ENCODE measurements around the gene ZNF358.

ZNF358 gene

GRCh38 chr19:7549429-7550148 lies 33.7 kb downstream of the ZNF358 start:
- no peaks in the 10 kb centered on the region for H4K20me1 ChIP-seq (ENCODE audit: insufficient read depth, low read length)
- no peaks in the 10 kb centered on the region for H3K9me3 ChIP-seq (ENCODE audit: low read length)
- no peak overlapping the region for H2AFZ ChIP-seq (ENCODE audit: low read length)
- H3K4me1 ChIP-seq (ENCODE audit: insufficient read depth, low read length, severe bottlenecking), result no peaks in the 10 kb centered on the region
- H3K79me2 ChIP-seq (ENCODE audit: insufficient read depth, low read length), result no peaks in the 10 kb centered on the region
- TF ChIP-seq EZH2 (IDR thresholded peaks at IDR 0.05; ENCODE audit: borderline replicate concordance, low read length), result no peak
- no peak for TF ChIP-seq CTCF (IDR thresholded peaks at IDR 0.05; ENCODE audit: low read length)
- H3K27me3 ChIP-seq (ENCODE audit: insufficient read depth, low read length), result no peaks in the 10 kb centered on the region
- H3K4me3 ChIP-seq (ENCODE audit: low read depth, low read length, poor library complexity, severe bottlenecking), result no peak overlapping the region
- H3K9me2 ChIP-seq (ENCODE audit: low read depth, low read length), result no peaks in the 10 kb centered on the region
- no peaks in the 10 kb centered on the region for H3F3A ChIP-seq (ENCODE audit: insufficient read depth, low read length)
- peaks cover 29% of the 10 kb centered on the region for H3K36me3 ChIP-seq (ENCODE audit: insufficient read depth, low read length)
- no peak overlapping the region for H3K4me2 ChIP-seq (ENCODE audit: low read length)
- no peak overlapping the region for H3K9ac ChIP-seq (ENCODE audit: low read length)
- H3K27ac ChIP-seq (ENCODE audit: low read depth, low read length, poor library complexity, severe bottlenecking), result no peak overlapping the region

GRCh38 chr19:7550169-7550770 lies 34.4 kb downstream of the ZNF358 start:
- TF ChIP-seq CTCF (IDR thresholded peaks at IDR 0.05; ENCODE audit: low read length), result no peak
- TF ChIP-seq EZH2 (IDR thresholded peaks at IDR 0.05; ENCODE audit: borderline replicate concordance, low read length), result no peak
- Histone ChIP-seq H3K27me3 (ENCODE audit: insufficient read depth, low read length) (no peaks in the 10 kb centered on the region), H3K9me3 (ENCODE audit: low read length) (no peaks in the 10 kb centered on the region), H3K36me3 (ENCODE audit: insufficient read depth, low read length) (peaks cover 32% of the 10 kb centered on the region), H3K27ac (ENCODE audit: low read depth, low read length, poor library complexity, severe bottlenecking) (no peak overlapping the region), H3K4me1 (ENCODE audit: insufficient read depth, low read length, severe bottlenecking) (no peaks in the 10 kb centered on the region), H4K20me1 (ENCODE audit: insufficient read depth, low read length) (no peaks in the 10 kb centered on the region), H3K79me2 (ENCODE audit: insufficient read depth, low read length) (no peaks in the 10 kb centered on the region), H3F3A (ENCODE audit: insufficient read depth, low read length) (no peaks in the 10 kb centered on the region), H2AFZ (ENCODE audit: low read length) (no peak overlapping the region), H3K9ac (ENCODE audit: low read length) (no peak overlapping the region), H3K4me3 (ENCODE audit: low read depth, low read length, poor library complexity, severe bottlenecking) (no peak overlapping the region), H3K9me2 (ENCODE audit: low read depth, low read length) (no peaks in the 10 kb centered on the region), H3K4me2 (ENCODE audit: low read length) (no peak overlapping the region)

- H3K4me3 ChIP-seq (ENCODE audit: low read depth, low read length, poor library complexity, severe bottlenecking), result no peak overlapping the region
- no peak overlapping the region for H3K9ac ChIP-seq (ENCODE audit: low read length)
- no peaks in the 10 kb centered on the region for H3K27me3 ChIP-seq (ENCODE audit: insufficient read depth, low read length)
- H4K20me1 ChIP-seq (ENCODE audit: insufficient read depth, low read length), result no peaks in the 10 kb centered on the region
- H3K36me3 ChIP-seq (ENCODE audit: insufficient read depth, low read length), result peaks cover 36% of the 10 kb centered on the region
- no peak overlapping the region for H3K4me2 ChIP-seq (ENCODE audit: low read length)
- H2AFZ ChIP-seq (ENCODE audit: low read length), result no peak overlapping the region
- no peaks in the 10 kb centered on the region for H3K79me2 ChIP-seq (ENCODE audit: insufficient read depth, low read length)
- H3K27ac ChIP-seq (ENCODE audit: low read depth, low read length, poor library complexity, severe bottlenecking), result no peak overlapping the region
- no peaks in the 10 kb centered on the region for H3F3A ChIP-seq (ENCODE audit: insufficient read depth, low read length)
- no peak for TF ChIP-seq EZH2 (IDR thresholded peaks at IDR 0.05; ENCODE audit: borderline replicate concordance, low read length)
- no peak for TF ChIP-seq CTCF (IDR thresholded peaks at IDR 0.05; ENCODE audit: low read length)
- no peaks in the 10 kb centered on the region for H3K9me3 ChIP-seq (ENCODE audit: low read length)
- H3K9me2 ChIP-seq (ENCODE audit: low read depth, low read length), result no peaks in the 10 kb centered on the region
- H3K4me1 ChIP-seq (ENCODE audit: insufficient read depth, low read length, severe bottlenecking), result no peaks in the 10 kb centered on the region
These were observed 35.3 kb downstream of the ZNF358 start for GRCh38 chr19:7550987-7551761.
